ENCODE measurements around the gene FILIP1L.
"Not testable (repeated sequence)": the region's sequence is repeated elsewhere in the genome, so short reads cannot be mapped to it uniquely, and the experiment has no call there.

The FILIP1L gene

DNA sequence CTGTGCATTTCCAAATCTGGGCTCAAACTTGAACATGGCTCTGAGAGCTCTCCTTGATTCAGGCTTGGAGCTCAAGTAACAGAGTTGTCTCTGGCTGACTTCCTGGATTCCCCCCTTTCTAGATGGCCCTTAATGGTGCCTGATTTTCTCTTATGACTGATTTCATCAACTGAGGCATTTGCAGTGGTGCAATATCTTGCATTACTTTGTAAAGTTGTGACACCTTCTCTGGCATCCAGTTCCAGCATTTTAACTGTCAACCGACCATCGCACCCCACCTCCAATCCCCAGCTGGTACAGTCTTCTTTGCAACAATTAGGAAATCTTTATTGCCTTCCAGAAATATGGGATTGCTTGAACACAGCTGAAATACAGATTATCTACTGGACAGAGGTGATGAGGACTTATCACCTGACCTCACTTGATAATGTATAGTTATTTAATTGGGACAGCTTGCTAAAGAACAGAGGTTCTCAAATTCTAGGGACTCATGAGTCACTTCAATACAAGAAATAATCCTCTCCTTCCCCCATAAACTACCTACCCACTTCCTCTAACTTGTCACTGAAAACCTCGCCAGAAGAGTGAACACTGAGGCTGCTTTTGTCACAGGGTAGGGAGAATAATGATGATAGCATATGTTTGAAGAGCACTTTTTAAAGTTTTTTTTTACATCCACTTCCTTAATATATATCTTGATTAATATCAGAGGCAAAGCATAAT lies 41.8 kb downstream of the FILIP1L start:
- DNase-seq: no peak

- DNase-seq: no peak
These were observed 44.8 kb downstream of the FILIP1L start for GRCh38 chr3:100069472-100069871.

DNA sequence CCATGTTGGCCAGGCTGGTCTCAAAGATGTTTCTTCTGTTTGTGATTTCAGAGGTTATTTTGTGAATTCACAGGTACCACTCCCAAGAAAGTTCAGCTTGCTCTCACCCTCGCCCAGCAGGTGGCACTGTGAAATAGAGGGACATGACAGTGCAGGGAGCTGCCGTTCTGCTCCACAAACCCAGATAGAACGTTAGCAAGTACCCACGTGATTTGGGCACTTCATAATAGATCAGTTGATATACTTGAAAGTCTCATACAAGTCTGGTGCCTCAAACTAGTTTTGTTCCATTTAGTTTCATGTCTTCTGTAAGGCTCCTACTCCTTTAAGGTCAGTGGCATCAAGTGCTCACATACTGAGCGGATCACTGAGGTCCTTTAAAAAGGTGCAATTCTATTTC lies 45.5 kb downstream of the FILIP1L start:
- DNase-seq: peak; percentile 74

GRCh38 chr3:100067589-100067988 lies 46.7 kb downstream of the FILIP1L start:
- no peak for DNase-seq

DNA sequence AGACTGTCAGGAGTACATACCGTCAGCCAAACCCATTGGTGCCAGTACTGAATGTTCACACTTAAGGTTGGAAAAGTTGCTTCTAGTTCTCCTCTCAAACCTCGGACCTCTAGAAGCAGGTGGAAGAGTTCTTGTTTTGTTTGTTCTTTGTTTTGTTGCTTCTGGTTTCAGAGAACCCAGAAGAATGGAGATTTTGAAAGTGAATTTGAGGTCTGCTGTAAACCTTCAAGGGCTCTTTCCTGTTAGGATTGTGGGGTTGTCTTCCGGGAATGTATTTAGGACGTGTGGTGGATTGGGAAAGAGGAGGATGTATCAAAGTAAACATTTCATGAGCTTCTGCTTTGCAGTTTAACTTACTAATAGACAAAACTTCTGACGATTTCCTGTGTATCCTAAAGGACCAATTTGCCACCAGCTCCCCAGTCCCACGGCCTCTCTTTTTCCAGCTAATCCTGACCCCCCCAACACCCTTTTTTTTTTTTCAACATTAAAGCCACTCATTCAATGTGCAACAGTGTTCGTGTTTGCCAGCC lies 50.3 kb downstream of the FILIP1L start:
- no peak for DNase-seq

DNA sequence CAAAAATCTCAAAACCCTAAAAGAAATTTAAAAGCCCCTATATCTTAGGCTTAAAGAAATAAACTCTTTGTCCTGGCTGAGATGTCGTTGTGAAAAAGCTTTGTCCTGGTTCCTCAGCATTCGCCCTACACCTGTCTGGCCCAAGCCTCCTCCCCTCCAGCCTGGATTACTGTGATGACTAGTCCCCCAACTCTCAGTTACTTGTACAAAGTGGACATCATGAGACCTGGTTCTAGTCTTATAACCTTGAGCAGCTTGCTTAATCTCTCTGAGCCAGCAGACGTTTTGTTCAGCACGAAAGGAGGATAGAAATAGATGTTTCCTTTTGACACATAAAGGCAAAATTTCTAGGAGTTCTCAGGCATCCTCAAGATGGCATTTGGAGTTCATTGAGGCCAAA lies 51.6 kb downstream of the FILIP1L start:
- no peak for DNase-seq

DNA sequence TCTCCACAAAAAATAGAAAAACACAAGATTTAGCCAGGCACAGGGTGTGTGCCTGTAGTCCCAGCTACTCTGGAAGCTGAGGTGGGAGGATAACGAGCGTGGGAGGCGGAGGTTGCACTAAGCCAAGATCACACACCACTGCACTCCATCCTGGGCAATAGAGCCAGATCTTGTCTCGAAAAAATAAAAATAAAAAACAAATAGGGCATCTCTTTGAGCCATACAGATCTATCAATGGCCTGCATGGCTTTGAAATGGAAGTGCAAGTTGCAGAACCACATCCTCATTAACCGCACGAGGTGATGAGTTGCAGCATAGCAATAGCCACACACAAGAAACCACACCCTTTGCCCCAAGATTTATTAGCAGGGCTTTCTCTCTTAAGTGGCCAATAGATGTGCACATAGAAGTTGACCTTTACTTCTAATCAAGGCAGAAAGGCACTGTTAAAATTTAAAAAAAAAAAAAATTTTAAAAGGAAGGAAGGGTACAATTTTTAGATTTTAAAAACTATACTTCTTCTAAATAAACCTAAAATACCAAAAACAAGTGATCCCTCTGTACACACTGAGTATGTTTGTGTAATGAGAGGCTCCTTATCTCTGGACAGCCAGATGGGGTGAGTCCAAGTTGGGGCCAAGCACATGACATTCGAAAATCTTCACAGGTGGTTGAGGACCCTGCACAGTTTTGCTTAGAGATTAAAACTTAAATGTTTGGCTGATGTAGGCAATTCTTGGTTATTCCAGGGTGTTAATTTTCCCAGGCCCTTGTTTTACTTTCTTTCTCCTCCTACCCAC lies 53.4 kb downstream of the FILIP1L start:
- peak; percentile 18 for DNase-seq

DNA sequence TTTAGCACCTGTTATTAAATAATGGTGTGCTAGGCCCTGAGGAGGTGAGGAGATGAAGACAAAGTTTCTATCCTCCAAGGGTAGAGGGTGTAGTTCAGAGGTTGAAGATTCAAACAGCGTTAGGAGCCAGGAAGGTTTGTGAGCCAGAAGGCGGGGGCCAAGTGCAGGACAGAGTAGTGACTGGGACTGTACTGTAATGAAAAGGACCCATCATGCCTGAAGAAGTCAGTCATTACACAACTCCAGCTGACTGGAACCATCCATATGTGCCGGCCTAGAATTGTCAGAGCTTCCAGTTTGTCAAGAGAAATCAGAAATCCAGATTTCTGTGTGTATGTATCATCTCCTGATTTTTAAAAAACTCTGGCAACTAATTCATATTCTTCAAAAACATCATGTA lies 54.8 kb downstream of the FILIP1L start:
- no peak for DNase-seq

DNA sequence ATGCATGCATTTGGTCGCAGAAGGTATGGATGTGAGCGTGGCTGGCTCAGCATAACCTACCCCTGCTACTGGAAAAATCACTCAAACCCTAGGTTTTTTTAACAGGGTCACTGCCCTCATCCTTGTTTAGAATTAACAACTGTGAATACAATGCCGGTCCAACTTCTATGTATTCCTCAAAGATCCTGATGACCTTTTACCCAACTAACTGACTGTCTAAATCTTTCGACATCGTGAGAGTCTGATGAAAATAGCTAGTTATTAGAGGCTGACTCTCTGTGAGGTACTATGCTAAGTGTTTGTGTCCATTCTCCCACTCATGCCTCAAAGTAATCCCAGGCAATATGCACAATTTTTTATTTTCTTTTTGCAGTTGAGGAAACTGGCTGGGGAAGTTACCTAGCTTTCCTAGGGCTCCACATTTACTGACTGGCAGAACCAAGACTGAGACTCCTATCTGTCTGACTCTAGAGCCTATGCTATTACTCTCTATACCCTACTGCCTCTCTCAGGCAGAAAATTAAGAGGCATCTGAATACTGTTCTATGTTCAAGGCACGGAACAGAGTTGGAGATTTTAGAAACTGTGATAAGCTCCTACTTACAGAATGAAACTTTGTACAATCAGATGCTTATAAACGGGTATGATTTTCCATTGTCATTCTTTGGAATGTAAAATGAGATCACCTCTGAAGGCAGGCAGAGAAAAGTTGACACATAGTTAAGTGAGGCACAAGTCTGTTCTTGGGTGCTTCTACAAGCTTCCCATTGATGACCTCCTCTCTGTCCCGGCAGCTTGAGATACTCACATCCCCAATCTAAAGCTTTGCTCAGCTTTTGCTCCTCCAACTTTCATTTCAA lies 56.4 kb downstream of the FILIP1L start:
- no peak for DNase-seq

GRCh38 chr3:100053951-100054620 lies 60.2 kb downstream of the FILIP1L start:
- no peak for DNase-seq

DNA sequence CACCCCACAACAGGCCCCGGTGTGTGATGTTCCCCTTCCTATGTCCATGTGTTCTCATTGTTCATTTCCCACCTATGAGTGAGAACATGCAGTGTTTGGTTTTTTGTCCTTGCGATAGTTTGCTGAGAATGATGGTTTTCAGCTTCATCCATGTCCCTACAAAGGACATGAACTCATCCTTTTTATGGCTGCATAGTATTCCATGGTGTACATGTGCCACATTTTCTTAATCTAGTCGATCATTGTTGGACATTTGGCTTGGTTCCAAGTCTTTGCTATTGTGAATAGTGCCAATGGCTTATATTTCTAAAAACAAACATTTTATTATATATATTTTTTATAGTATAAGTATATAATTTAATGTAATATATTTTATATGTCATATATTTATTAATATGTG lies 62.8 kb downstream of the FILIP1L start:
- DNase-seq: not testable (repeated sequence)

- DNase-seq: no peak
These were observed 66.1 kb downstream of the FILIP1L start for GRCh38 chr3:100048248-100048647.

- DNase-seq: no peak
These were observed 66.7 kb downstream of the FILIP1L start for GRCh38 chr3:100047455-100048141.

- DNase-seq: no peak
These were observed 67.3 kb downstream of the FILIP1L start for GRCh38 chr3:100046986-100047385.

GRCh38 chr3:100045696-100046095 lies 68.6 kb downstream of the FILIP1L start:
- DNase-seq: no peak

GRCh38 chr3:100044369-100044768 lies 69.9 kb downstream of the FILIP1L start:
- no peak for DNase-seq

- DNase-seq: no peak
These were observed 71.0 kb downstream of the FILIP1L start for GRCh38 chr3:100043271-100043670.

GRCh38 chr3:100042166-100042981 lies 71.9 kb downstream of the FILIP1L start:
- no peak for DNase-seq

GRCh38 chr3:100041328-100041749 lies 73.0 kb downstream of the FILIP1L start:
- no peak for DNase-seq

DNA sequence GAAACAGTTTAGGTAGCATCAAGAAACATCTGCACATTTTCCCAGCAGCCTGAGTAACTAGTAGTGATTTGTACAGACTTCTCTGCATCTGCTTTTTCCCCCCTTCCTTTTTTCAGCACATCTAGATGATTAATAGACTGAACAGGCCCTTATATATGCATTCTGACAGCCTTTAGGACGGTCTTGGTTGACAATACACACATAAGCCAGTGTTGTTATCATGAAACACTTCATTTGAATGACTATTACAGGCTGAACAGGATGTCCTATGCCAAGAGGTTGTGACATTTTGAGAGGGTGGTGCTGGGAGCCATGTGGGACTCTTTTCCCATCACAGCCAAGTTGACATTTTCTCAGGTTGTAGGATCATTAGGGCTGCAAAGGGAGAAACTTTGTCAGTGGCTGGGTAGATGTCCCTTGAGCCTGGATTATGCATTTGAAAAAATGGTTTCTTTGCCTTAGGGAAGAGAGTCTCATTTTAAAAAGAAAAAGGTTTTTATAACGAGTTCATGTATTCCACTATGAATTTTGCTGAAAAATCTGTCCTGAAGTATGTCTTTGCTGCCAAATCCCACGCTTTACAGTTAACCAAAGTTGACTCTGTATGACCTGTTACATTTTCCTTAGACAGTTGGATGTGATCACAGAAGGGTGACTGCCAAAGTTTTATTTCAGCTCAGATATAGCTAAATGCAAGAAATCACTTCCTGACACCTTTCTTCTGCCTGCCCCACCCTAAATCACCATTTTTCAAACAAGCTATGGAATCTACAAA lies 73.7 kb downstream of the FILIP1L start:
- no peak for DNase-seq

Measured in CD4-positive, alpha-beta T cell treated with Interleukin-10 for 1 hour (primary cell).